HG03571 (cell line): Measurements from ENCODE around the gene NUP205.

Experiments used
- ATAC-seq: cut with Tn5 transposase; IDR thresholded peaks from one replicate; pipeline ENCODE4 v1.9.1; 2021; ENCODE audit not compliant: unreplicated experiment

NUP205 gene

DNA sequence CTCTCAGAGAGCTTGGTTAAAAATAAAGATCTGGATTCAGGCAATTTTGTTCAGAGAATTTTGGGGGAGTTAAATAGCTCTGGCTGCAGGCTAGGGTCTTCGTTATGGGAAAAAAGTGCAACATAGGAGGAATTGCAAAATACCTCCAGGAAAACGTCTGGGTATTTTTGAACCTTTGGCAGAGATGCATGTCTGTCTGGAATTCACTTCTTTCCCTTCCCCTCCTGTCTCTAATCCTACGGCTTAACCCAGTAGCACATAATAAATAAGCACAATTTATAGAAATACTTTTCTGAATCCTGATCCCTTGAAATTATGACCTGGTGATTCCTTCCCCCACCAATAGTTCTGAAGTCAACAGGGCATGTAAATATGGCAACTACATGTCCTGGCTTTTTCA is 19.3 kb upstream of the NUP205 start:
- ATAC-seq: no peak

DNA sequence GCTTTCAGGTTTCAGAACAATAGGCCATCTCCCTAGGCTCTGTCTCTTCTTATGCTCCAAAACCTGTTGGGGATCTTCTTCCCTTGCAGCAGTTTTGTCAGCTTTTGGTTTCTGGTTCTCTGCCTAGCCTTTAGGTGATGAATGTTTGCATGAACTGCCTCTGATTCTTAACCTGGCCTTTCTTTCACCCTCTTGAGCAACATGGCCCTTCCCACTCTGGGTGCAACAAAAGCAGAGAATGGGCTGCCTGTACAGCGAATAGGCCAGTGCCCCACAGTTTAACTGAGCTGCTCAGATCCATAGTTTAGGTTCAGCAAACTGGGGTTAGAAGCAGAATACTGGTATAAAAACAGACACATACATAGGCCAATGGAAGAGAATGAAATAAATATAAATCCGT is 18.1 kb upstream of the NUP205 start:
- ATAC-seq: no peak

DNA sequence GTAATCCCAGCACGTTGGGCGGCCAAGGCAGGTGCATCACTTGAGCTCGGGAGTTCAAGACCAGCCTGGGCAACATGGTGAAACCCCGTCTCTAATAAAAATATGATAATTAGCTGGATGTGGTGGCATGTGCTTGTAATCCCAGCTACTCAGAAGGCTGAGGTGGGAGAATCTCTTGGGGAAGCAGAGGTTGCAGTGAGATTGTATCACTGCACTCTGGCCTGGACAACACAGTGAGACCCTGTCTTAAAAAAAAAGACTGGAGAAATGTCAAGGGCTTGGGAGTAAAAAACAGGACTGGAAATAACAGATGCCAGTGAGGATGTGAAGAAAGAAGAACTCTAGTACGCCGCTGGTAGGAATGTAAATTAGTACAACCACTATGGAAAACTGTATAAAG is 16.7 kb upstream of the NUP205 start:
- no peak for ATAC-seq

DNA sequence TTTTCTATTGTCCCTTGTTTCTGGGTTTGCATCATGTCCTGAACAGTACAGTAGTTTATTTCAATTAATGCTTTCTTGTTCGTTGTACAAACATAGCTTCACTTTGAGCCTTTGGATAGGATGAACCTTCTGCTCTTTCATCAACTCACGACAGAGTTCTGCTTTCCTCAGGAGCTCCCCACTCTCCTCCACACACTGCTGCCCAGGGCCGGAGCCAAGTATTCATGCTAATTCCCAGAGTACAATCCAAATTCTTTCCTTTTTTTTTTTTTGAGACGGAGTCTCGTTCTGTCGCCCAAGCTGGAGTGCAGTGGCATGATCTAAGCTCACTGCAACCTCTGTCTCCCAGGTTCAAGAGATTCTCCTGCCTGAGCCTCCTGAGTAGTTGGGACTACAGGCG is 7.5 kb upstream of the NUP205 start:
- no peak for ATAC-seq

DNA sequence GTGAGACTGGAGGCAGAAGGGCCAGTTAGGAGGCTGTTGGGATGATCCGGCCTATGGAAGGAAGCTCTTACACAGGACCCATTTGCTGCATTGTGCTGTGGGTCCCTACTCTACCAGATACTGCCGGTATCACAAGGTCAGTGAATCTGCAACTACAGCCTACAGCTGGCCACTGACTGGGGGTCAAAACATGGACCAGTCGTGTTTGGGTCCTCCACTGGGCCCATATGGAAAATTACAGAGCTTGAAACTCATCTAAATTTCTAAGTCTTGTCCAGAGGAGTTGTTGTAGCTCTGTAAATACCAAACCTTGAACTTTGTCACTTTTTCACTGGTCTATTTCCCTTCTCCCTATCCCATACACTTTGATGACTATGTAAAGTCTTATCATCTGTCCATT is 5.6 kb upstream of the NUP205 start:
- no peak for ATAC-seq

DNA sequence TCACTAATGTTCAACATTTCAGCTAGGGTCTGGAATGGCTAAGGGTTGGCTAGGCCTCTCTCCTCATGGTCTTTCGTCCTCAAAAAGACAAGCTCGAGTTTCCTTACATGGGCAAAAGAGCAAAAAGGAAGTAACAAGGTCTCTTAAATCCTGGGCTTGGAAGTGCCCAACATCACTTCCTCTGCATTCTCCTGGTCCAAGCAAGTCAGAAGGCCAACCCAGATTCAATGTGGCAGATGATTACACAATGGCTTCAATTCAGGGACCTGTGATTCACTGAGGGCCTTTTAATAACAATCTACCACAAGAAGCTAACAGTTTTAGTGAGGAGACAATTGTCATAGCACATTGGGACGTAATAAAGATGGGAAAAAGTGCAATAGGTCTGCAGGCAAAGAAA is 4.4 kb upstream of the NUP205 start:
- ATAC-seq: no peak

DNA sequence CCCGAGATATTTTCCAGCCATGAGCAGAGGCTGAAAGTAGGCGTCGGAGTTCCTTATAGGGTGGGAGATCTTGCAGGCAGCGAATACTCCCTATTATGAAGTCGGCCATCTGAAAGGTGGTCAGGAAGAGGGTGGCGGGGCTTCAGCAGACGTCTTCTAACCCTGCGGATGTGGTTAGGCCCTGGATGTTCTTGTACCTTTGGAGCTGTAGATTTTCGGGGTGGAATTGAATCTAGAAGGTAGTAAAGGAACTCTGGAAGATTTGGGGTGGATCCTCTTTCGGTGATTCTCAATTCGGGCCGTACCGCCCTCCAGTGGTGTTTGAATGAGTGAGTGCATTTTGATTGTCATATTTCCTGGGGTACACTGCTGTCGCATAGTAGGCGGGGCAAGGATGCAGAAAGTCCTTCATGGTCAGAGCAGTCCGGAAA is 635 bp downstream of the NUP205 start:
- ATAC-seq: peak; percentile 70

DNA sequence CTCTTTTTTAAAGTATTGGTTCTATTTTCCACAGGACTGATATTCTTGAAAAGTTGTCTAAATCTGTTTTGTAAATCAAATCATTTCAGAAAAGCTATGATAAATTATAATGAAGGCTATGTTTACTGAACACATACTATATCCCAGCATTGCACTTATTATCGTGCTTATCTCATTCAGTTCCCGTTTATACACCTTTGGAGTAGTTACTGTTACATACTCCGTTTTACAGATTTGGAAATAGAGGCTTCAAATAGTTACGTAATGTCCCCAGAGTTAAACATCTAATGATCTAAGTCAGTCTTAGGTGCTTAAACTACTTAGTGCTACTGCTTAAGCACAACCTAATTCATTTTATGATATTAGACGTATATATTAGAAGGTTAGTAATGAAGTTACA is 1.2 kb downstream of the NUP205 start:
- ATAC-seq: no peak

DNA sequence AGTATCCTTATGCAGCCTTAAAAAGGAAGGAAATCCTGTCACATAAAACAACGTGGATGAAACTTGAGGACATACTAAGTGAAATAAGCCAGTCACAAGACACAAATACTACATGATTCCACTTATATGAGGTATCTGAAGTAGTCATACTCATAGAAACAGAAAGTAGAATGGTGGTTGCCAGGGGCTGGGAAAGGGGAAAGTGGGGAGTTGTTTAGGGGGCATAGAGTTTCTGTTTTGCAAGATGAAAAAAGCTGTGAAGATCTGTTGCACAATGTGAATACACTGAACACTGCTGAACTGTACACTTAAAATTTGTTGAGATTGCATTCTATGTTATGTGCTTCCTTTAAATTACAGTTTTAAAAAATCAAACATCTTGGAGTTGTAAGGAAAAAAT is 2.9 kb downstream of the NUP205 start:
- no peak for ATAC-seq

DNA sequence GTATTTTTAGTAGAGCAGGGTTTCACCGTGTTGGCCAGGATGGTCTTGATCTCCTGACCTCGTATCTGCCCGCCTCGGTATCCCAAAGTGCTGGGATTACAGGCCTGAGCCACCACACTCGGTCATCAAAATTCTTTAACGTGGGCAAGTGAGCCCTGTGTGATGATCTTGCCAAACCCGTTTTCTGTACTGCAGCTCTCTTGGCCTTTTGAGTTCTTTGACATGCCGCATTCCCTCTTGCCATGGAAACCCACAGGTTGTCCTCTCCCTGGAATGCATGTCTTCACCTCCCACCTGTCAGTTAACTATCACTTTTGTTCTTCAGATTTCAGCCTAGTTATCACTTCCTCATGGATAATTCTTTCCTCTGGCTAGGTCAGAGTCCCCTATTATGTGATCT is 5.0 kb downstream of the NUP205 start:
- no peak for ATAC-seq

DNA sequence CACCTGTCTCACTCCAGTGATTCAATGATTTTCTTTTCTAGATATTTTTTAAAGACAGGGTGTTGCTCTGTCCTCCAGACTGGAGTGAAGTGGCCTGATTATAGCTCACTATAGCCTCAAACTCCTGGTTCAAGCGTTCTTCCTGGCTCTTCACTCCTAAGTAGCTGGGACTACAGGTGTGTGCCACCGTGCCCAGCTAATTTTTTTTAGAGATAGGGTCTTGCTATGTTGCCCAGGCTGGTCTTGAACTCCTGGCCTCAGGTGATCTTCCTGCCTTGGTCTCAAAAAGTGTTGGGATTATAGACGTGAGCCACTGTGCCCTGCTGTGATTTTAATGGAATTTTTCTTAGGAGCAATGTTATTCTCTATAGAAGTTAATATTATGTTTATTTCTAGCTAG is 14.1 kb downstream of the NUP205 start:
- no peak for ATAC-seq

DNA sequence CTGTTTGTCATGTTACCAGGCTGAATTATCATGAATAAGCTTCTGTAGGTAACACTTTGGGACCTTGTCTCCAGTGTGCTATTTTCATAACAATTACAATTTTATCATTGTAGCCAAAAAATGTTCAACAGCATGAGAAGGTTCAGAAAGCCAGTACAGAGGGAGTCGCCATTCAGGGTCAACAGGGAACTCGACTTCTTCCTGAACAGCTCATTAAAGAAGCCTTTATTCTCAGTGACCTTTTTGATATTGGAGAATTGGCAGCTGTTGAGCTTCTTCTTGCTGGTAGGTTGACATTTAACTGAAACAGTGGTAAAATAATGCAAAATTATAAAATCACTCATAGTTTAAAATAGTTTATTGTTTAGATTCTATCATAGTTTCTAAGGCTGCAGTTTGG is 15.8 kb downstream of the NUP205 start:
- ATAC-seq: no peak

DNA sequence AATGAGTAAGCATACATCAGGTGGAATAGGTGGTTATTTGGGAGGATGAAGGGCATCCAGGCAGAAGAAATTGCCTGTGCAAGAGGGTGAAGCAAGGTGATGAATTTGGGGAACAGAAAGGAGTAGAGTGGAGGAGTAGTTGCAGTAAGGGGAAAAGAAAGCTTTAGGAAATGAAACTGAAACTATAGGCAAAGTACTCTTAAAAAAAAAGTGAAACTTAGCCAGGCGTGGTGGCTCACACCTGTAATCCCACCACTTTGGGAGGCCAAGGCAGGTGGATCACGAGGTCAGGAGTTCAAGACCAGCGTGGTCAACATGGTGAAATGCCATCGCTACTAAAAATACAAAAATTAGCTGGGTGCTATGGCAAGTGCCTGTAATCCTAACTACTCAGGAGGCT is 17.6 kb downstream of the NUP205 start:
- ATAC-seq: peak; percentile 63

DNA sequence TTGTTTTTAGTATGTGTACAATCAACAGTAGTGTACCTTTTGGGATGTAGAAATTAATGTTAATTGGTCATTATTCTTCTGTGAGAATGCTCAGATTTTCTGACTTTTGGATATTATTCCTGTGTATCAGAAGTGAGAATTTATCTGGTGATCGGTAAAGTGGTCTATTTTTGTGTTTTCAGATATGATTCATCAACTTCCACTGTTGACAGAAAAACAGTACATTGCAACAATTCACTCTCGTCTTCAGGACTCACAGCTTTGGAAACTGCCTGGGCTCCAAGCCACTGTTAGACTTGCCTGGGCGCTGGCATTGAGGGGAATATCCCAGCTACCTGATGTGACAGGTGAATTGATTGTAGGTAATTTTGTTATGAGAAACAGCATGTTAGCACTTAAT is 20.9 kb downstream of the NUP205 start:
- no peak for ATAC-seq

DNA sequence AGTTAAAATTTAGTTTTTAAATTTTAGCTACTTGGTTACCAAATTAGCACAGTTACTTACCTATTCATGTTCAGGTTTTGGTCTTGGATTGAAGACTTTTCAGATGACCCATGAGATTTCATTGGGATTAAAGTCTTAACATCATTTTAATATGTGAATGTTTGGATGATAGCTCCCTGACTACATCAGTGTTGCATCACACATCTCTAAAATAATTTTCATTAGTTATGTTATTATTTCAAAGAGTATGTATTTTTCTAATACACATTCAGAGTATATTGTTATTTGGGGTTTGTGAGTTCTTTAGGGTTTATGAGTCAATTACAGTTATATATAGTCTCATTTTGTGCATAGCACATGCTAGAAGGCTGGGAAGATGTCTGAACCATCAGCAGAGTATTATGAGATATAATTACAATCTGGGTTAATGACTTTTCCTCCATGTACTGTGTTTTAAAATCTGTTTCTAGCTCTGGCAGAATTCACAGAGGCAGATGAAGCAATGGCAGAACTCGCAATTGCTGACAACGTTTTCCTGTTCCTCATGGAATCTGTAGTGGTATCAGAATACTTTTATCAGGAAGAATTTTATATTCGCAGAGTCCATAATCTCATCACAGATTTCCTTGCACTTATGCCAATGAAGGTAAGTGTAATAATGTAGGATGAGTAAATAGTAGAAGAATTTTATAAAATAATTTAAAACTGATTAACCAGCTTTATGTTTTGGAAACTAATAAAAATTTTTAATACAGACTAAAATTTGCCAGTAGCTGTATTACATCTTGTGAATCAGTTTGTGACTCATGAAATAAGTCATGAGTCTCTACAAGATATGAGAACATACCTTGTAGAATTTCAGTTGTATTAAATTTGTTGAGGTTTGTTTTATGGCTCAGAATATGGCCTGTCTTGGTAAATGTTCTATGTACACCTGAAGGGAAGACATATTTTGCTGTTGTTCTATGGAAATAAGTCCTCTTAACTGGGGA is 26.9 kb downstream of the NUP205 start:
- ATAC-seq: no peak

DNA sequence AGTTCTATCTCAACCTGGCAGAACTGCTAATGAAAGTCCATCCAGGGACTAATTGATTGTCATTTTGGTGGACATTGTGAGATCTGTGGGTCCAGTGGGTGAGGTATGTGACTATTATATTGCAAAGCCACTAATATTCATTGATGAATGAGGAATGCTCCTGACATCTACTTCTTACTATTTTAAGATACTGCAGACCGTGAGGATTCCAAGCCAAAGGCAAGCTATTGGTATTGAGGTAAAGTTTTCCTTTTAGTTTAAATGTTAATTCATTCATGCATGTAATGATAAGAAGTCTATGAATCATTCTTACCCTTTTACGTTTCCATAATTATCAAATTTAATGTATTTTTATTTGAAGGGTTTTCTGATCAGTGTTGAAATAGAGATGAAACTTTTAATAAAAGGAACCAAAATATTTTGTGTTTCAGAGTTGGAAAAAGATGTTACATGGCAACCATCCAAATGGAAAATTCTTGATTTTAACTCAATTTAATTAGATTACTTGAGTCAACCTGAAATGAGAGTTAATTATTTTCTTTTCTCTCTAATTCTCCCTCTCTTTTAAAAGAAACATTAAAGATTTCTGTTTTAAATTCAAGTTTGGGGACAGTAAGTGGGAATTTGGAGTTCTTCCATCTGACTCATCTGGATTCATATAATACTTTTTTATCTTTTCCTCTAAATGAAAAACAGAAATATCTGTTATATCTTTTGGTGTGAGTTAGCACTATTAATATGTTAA is 39.6 kb downstream of the NUP205 start:
- no peak for ATAC-seq

DNA sequence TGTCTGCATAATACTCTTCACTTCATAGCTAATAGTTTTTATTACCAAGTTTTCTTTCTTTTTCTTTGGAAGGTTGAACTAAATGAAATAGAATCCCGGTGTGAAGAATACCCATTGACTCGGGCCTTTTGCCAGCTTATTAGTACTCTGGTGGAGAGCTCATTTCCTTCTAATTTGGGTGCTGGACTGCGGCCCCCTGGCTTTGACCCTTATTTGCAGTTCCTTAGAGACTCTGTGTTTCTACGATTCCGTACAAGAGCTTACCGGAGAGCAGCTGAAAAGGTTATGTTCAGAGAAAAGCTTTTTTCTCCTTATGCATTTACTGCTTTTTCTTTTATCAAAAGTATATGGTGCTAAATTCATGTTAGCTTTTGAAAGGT is 40.2 kb downstream of the NUP205 start:
- no peak for ATAC-seq

DNA sequence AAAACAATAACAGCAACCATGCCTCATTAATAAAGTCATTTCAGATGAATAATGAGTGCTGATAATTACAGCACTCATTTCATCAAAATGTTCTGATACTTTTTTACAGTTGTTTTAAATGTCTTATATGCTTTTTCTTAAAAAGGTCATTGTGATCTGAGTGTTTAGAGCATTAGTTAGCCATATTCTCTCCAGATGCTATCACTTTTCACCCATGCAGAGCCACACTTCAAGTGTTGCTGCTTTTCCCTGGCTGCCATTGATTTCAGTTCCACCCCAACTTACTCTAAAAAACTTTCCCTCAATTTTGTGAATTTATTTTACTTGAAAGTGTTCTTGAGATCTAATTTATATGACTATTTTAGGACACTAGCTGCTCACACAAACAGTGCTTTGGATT is 41.8 kb downstream of the NUP205 start:
- ATAC-seq: no peak

DNA sequence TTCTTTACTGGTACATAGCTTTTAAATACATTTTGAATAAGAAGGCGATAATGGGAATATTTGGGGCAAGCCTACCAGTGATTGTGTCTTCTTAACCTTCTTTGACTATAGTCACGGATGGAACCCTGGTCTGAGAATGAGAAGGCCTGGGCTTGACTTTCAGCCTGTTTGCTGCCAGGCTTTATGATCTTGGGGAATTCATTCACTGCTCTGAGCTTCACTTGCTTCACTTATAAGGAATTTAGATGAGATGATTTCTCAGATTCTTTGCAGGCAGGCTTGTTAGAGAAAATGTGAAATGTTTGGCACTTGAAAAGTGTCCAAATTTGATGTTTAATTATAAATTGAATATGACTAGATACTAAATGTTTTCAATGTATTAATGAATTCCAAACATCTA is 42.5 kb downstream of the NUP205 start:
- ATAC-seq: no peak

DNA sequence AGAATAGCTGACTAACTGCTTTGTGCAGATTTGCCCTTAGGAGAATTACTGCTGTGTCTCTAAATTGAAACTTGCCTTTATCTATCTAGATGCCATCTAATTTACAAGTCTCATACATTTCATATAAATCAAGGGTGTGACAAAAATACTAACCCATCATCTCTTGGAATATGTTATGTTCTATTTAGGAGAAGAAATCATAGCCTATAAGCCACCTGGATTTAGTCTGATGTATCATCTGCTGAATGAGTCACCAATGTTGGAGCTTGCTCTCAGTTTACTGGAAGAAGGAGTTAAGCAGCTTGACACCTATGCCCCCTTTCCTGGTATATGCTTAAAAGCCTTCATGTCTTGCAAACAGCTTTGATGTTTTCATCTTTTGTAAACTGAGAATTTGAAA is 43.5 kb downstream of the NUP205 start:
- no peak for ATAC-seq

DNA sequence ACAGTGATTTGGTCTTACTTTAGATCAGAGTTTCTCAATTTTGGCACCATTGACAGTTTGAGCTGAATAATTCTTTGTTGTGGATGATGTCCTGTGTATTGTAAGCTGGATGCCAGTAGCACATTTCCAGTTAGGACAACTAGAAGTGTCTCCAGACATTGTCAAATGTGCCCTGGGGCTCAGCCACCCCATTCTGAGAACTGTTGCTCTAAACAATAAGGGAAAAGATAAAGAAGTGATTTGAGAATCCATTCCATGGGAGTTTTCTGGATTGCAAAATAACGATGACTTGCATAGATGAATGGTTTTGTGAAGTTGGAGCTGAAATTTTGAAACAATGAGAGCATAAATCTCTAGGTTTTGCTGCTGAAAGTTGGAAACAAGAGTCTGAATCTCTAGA is 44.6 kb downstream of the NUP205 start:
- ATAC-seq: no peak

DNA sequence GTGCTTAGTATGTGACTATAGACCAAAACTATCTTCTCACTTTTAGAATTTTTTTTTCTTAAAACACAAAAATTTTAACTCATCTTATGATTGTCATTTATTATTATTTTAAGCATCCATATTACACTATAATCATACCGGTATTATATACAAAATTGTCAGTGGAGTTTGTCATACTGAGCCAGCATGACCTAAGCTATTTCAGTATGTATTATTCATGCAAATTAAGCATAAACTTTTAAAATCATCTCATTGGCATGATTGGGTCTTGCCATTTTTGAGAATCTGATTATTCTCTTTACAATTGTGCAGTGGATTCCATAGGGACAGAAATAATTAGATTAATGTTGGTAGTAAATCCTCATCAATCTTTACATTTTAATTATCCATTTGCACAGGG is 58.4 kb downstream of the NUP205 start:
- no peak for ATAC-seq
